HepG2 (cell line): ENCODE data around the gene ABHD1. TPM values are rescaled to one million over a fixed set of nuclear protein-coding genes. Genes with fewer than 3 reads are reported as not detected.

ENCODE experiments used
- ATAC-seq: fragments of 200-7000 bp; cut with Tn5 transposase; 3 replicates; pipeline ENCODE4 v1.9.1; 2020; ENCODE audit warnings: mild to moderate bottlenecking, moderate library complexity
- BruUV-seq: library from RNA; stranded (reverse); fragments of 400-500 nt; replicated peaks from 2 replicates; lab custom pipeline; 2021; lab: Mats Ljungman, UMichigan
- CTCF ChIA-PET: fragments of 300-600 bp; formaldehyde crosslinking; extraction: SDS; loops from one replicate; lab custom pipeline; 2021; ENCODE audit warnings: low total read pairs, inconsistent platforms, low intra/inter-chr PET ratio; lab: Yijun Ruan, JAX
- POLR2A ChIA-PET: fragments of 350-600 bp; sonication (Branson Sonifier 250); formaldehyde crosslinking; loops from one replicate; lab custom pipeline; 2020; ENCODE audit warnings: antibody characterized with exemption, inconsistent platforms; lab: Yijun Ruan, JAX
- DNase-seq: peaks from one replicate; pipeline ENCODE4 v3.0.0-alpha.2; 2015; ENCODE audit warnings: low spot score
- FAIRE-seq: peaks from 3 replicates; lab custom pipeline; 2011; peaks lifted over from hg19 to GRCh38; lab: Jason Lieb, UNC
- H2AFZ ChIP-seq: one replicate; pipeline ENCODE4 v1.6.1; 2011; ENCODE audit warnings: low read length, inconsistent platforms
- H3K27ac ChIP-seq: fragments of 300-600 bp; 3 replicates; pipeline ENCODE4 v1.8.0; 2011; ENCODE audit warnings: mixed run types, mild to moderate bottlenecking, mixed read lengths, low read length, inconsistent platforms; ENCODE audit not compliant: insufficient read depth; ENCODE audit errors: extremely low read length
- H3K27me3 ChIP-seq, 2 experiments: fragments of 200-600 bp in 1 of 2; 2 replicates in 1 of 2; 3 replicates in 1 of 2; pipeline versions ENCODE4 v1.6.0 to v1.8.0; 2011; ENCODE audit warnings: low read length in 2 of 2, mild to moderate bottlenecking in 2 of 2, moderate library complexity in 2 of 2, inconsistent platforms in 1 of 2; ENCODE audit not compliant: insufficient read depth in 2 of 2, control insufficient read depth in 1 of 2
- H3K36me3 ChIP-seq, 2 experiments: fragments of 200-600 bp in 1 of 2; replicated peaks in 1 of 2; 2 replicates in 1 of 2; 3 replicates in 1 of 2; pipeline versions ENCODE4 v1.5.1 to v1.8.0; 2011; ENCODE audit warnings: low read length in 2 of 2, inconsistent platforms in 1 of 2; ENCODE audit not compliant: insufficient read depth in 2 of 2, control insufficient read depth in 1 of 2
- H3K4me1 ChIP-seq: 2 replicates; pipeline ENCODE4 v1.5.1; 2012; ENCODE audit warnings: low read length, inconsistent platforms; ENCODE audit not compliant: insufficient read depth
- H3K4me2 ChIP-seq: 2 replicates; pipeline ENCODE4 v1.6.0; 2011; ENCODE audit warnings: low read depth, low read length, inconsistent platforms
- H3K4me3 ChIP-seq, 3 experiments: fragments of 200-600 bp in 1 of 3; sonication (generic), shearing (Covaris generic) in 1 of 3; replicated peaks in 1 of 3; 2 replicates each; pipeline ENCODE4 v1.5.1; 2011 to 2016; ENCODE audit warnings: low read length in 3 of 3, inconsistent platforms in 2 of 3, low read depth in 2 of 3, mild to moderate bottlenecking in 2 of 3, control low read depth in 1 of 3, mixed read lengths in 1 of 3; ENCODE audit not compliant: insufficient read depth in 1 of 3
- H3K79me2 ChIP-seq: one replicate; pipeline ENCODE4 v1.6.1; 2011; ENCODE audit warnings: low read length, inconsistent platforms; ENCODE audit not compliant: insufficient read depth
- H3K9ac ChIP-seq: 2 replicates; pipeline ENCODE4 v1.6.0; 2011; ENCODE audit warnings: mild to moderate bottlenecking, low read depth, low read length, inconsistent platforms; ENCODE audit not compliant: insufficient read depth
- H3K9me3 ChIP-seq: 2 replicates; pipeline ENCODE4 v1.5.1; 2012; ENCODE audit warnings: mild to moderate bottlenecking, low read length
- H4K20me1 ChIP-seq: 2 replicates; pipeline ENCODE4 v1.6.0; 2011; ENCODE audit warnings: inconsistent platforms, mild to moderate bottlenecking, low read length, moderate library complexity; ENCODE audit not compliant: insufficient read depth
- PHF20 ChIP-seq: sonication (generic); formaldehyde crosslinking; IDR thresholded peaks from 2 replicates; pipeline ENCODE4 v1.5.0; 2020; ENCODE audit warnings: mild to moderate bottlenecking, missing genetic modification reagents
- ZMAT3 ChIP-seq: sonication (generic); formaldehyde crosslinking; conservative IDR thresholded peaks from 2 replicates; pipeline ENCODE4 v1.7.0; 2021; ENCODE audit warnings: missing genetic modification reagents
- ZNF318 ChIP-seq: sonication (generic); formaldehyde crosslinking; IDR thresholded peaks from 2 replicates; pipeline ENCODE4 v1.4.0; 2020; ENCODE audit warnings: mild to moderate bottlenecking, missing genetic modification reagents
- ZNF644 ChIP-seq: IDR thresholded peaks from 2 replicates; pipeline ENCODE4 v1.6.1; 2016; ENCODE audit warnings: low read depth
- ZNF672 ChIP-seq: sonication (generic); formaldehyde crosslinking; IDR thresholded peaks from 2 replicates; pipeline ENCODE4 v1.8.1; 2022; ENCODE audit warnings: missing genetic modification reagents
- ZNF747 ChIP-seq: sonication (generic); formaldehyde crosslinking; IDR thresholded peaks from 2 replicates; pipeline ENCODE4 v1.8.1; 2023; ENCODE audit warnings: missing genetic modification reagents, mild to moderate bottlenecking, borderline replicate concordance
- WGBS: methylation state at CpG from one replicate; pipeline ENCODE4 v1.1.6; 2017; ENCODE audit warnings: low lambda C conversion rate; 5-methylcytosine and 5-hydroxymethylcytosine counted together
- in situ Hi-C: cut with HindIII; loops from 2 replicates; pipeline ENCODE4 v1.10.0; 2017; ENCODE audit warnings: low pct_unique_long_range_greater_than_20kb; ENCODE audit not compliant: extremely low pct_ligation_motif_present
- intact Hi-C: fragments of 100-400 bp; cut with micrococcal nuclease; formaldehyde crosslinking; loops from one replicate; pipeline ENCODE4 v1.10.0; 2022; ENCODE audit not compliant: unreplicated experiment
- polyA plus RNA-seq, 8 experiments: library from polyadenylated mRNA; depleted of rRNA in 3 of 8; stranded (reverse) in 7 of 8; unstranded in 1 of 8; fragments of >200 nt; fragmentation: Illumina TruSeq in 4 of 8; extraction: Trizol in 4 of 8; gene quantifications; 2 replicates each; pipeline versions ENCODE4 v1.2.1 to v1.2.3, GENCODE V29; 2011 to 2016; ENCODE audit warnings: low read depth in 4 of 8, missing spikeins in 1 of 8, mixed read lengths in 1 of 8; ENCODE audit not compliant: insufficient read depth in 1 of 8
- total RNA-seq, 5 experiments: library from RNA; depleted of rRNA; stranded (reverse); fragments of >200 nt; fragmentation: Illumina TruSeq; extraction: Trizol; gene quantifications; 2 replicates each; pipeline ENCODE4 v1.2.3, GENCODE V29; 2016; ENCODE audit warnings: low read depth in 1 of 5
- TF ChIP-seq, protein P1 (sequence below): sonication (generic); formaldehyde crosslinking; IDR thresholded peaks from 2 replicates; pipeline ENCODE4 v1.5.0; 2020; ENCODE audit warnings: mild to moderate bottlenecking, missing genetic modification reagents, borderline replicate concordance

ABHD1 gene
- total and polyA plus RNA-seq, 2 of the 13 experiments (the other 11 are each of a cell fraction or from before 2014, with no cell fraction given) = 0.04 to 0.81 TPM

- H4K20me1 ChIP-seq = no peaks in the 10 kb centered on the region
- H2AFZ ChIP-seq = no peak overlapping the region
- peak; percentile 64 for FAIRE-seq
- POLR2A ChIA-PET = interaction anchor here (1.0 to 5.3 kb wide), 4 partner anchors 7 to 75 kb away, joined by 3 to 76 read pairs (median 4); partner anchors contain the start of genes AGBL5 and PREB
- no peak overlapping the region for H3K9ac ChIP-seq
- H3K27ac ChIP-seq = no peak overlapping the region
- CTCF ChIA-PET = no interaction called here
- intact Hi-C loops (no loop called here), in situ Hi-C loops (no loop called here)
- no peaks in the 10 kb centered on the region for H3K79me2 ChIP-seq
- H3K27me3 ChIP-seq = peaks cover 0 to 22% of the 10 kb centered on the region in 2 experiments; a peak in 3 of 5 replicates
- DNase-seq = peak; percentile 46
- WGBS = 20% methylated on average over 5 of the region's 5 CpGs
- H3K9me3 ChIP-seq = no peaks in the 10 kb centered on the region
- 0 out of 2 replicates have a peak overlapping the region, but pooled peaks have one; percentile 2 for H3K4me2 ChIP-seq
- H3K36me3 ChIP-seq = peaks cover 6 to 12% of the 10 kb centered on the region in 2 experiments
- H3K4me3 ChIP-seq = no peak overlapping the region
- peak; percentile 11 for ATAC-seq
- H3K4me1 ChIP-seq = peaks cover 53% of the 10 kb centered on the region
- BruUV-seq = no TSS peak
- TF ChIP-seq ZNF318 (no peak), PHF20 (CRISPR knock-in tag) (no peak), ZNF644 (CRISPR knock-in tag) (peak; percentile 94), ZMAT3 (CRISPR knock-in tag) (no peak), ZNF747 (0 out of 2 replicates have a peak, but pooled peaks have one; percentile 32), ZNF672 (CRISPR knock-in tag) (no peak)
- TF ChIP-seq, protein P1, sequence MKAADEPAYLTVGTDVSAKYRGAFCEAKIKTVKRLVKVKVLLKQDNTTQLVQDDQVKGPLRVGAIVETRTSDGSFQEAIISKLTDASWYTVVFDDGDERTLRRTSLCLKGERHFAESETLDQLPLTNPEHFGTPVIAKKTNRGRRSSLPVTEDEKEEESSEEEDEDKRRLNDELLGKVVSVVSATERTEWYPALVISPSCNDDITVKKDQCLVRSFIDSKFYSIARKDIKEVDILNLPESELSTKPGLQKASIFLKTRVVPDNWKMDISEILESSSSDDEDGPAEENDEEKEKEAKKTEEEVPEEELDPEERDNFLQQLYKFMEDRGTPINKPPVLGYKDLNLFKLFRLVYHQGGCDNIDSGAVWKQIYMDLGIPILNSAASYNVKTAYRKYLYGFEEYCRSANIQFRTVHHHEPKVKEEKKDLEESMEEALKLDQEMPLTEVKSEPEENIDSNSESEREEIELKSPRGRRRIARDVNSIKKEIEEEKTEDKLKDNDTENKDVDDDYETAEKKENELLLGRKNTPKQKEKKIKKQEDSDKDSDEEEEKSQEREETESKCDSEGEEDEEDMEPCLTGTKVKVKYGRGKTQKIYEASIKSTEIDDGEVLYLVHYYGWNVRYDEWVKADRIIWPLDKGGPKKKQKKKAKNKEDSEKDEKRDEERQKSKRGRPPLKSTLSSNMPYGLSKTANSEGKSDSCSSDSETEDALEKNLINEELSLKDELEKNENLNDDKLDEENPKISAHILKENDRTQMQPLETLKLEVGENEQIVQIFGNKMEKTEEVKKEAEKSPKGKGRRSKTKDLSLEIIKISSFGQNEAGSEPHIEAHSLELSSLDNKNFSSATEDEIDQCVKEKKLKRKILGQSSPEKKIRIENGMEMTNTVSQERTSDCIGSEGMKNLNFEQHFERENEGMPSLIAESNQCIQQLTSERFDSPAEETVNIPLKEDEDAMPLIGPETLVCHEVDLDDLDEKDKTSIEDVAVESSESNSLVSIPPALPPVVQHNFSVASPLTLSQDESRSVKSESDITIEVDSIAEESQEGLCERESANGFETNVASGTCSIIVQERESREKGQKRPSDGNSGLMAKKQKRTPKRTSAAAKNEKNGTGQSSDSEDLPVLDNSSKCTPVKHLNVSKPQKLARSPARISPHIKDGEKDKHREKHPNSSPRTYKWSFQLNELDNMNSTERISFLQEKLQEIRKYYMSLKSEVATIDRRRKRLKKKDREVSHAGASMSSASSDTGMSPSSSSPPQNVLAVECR (CRISPR knock-in tag) = 0 out of 2 replicates have a peak, but pooled peaks have one; percentile 2
Measured at GRCh38 chr2:27126252-27126710, 2.7 kb downstream of the ABHD1 start.
